WTC11 (cell line): ENCODE data around the gene LPCAT4. TPM values are rescaled to one million over a fixed set of nuclear protein-coding genes. Genes with fewer than 3 reads are reported as not detected.

Experiments
- ATAC-seq: fragments of 200-7000 bp; cut with Tn5 transposase; 2 replicates; pipeline ENCODE4 v1.10.0; 2021; ENCODE audit warnings: mild to moderate bottlenecking, moderate library complexity
- CTCF ChIA-PET: fragments of 300-600 bp; sonication (Branson Sonifier 250); formaldehyde crosslinking; loops from one replicate; lab custom pipeline; 2021; ENCODE audit warnings: antibody characterized with exemption; lab: Charles Lee
- POLR2A ChIA-PET: fragments of 350-600 bp; sonication (Branson Sonifier 250); formaldehyde crosslinking; loops from one replicate; lab custom pipeline; 2021; ENCODE audit warnings: antibody characterized with exemption; lab: Charles Lee
- DNase-seq: peaks from one replicate; pipeline ENCODE4 v3.0.0; 2021; ENCODE audit warnings: low spot score
- H3K27ac Mint-ChIP-seq: 2 replicates; pipeline ENCODE4 v1.8.0; 2021; ENCODE audit warnings: mixed read lengths
- H3K27me3 Mint-ChIP-seq: 2 replicates; pipeline ENCODE4 v1.8.0; 2021; ENCODE audit warnings: low read depth, mild to moderate bottlenecking, moderate library complexity, mixed read lengths
- H3K36me3 Mint-ChIP-seq: 2 replicates; pipeline ENCODE4 v1.8.0; 2021; ENCODE audit warnings: mixed read lengths
- H3K4me1 Mint-ChIP-seq: 2 replicates; pipeline ENCODE4 v1.8.0; 2022; ENCODE audit warnings: mixed read lengths
- H3K4me3 Mint-ChIP-seq: 2 replicates; pipeline ENCODE4 v1.8.0; 2021; ENCODE audit warnings: mild to moderate bottlenecking, moderate library complexity, mixed read lengths
- H3K9me3 Mint-ChIP-seq: 2 replicates; pipeline ENCODE4 v1.8.0; 2021; ENCODE audit warnings: mixed read lengths
- ATF3 ChIP-seq: sonication (generic); formaldehyde crosslinking; conservative IDR thresholded peaks from 2 replicates; pipeline ENCODE4 v1.8.1; 2022; ENCODE audit warnings: mild to moderate bottlenecking, missing genetic modification reagents
- ELF4 ChIP-seq: sonication (generic); formaldehyde crosslinking; IDR thresholded peaks from 2 replicates; pipeline ENCODE4 v1.8.1; 2022; ENCODE audit warnings: low read depth, mild to moderate bottlenecking, moderate library complexity, missing genetic modification reagents
- MXD4 ChIP-seq: fragments of 250-450 bp; sonication (Bioruptor Pico); IDR thresholded peaks from 2 replicates; pipeline ENCODE4 v1.8.0; 2021; ENCODE audit warnings: mild to moderate bottlenecking, moderate library complexity, borderline replicate concordance
- RELA ChIP-seq: sonication (generic); formaldehyde crosslinking; IDR thresholded peaks from 2 replicates; pipeline ENCODE4 v1.8.1; 2022; ENCODE audit warnings: missing genetic modification reagents, mild to moderate bottlenecking, borderline replicate concordance
- SOX15 ChIP-seq: fragments of 250-450 bp; sonication (Bioruptor Pico); IDR thresholded peaks from 2 replicates; pipeline ENCODE4 v1.9.0; 2021; ENCODE audit warnings: mild to moderate bottlenecking
- ZNF512 ChIP-seq: sonication (generic); formaldehyde crosslinking; IDR thresholded peaks from 2 replicates; pipeline ENCODE4 v1.8.1; 2022; ENCODE audit warnings: missing genetic modification reagents, borderline replicate concordance
- microRNA-seq: library from miRNA; unstranded; fragments of <30 nt; microRNA quantifications from one replicate; pipeline ENCODE4 v1.2.0, GENCODE V29; 2022; ENCODE audit warnings: borderline number of aligned reads
- total RNA-seq: library from RNA; stranded (reverse); gene quantifications from 3 replicates; pipeline ENCODE4 v1.2.3, GENCODE V29; 2021
- TF ChIP-seq, protein P1 (sequence below): sonication (generic); formaldehyde crosslinking; IDR thresholded peaks from 2 replicates; pipeline ENCODE4 v1.8.1; 2023; ENCODE audit warnings: mild to moderate bottlenecking, missing genetic modification reagents
- TF ChIP-seq, protein P2 (sequence below): sonication (generic); formaldehyde crosslinking; IDR thresholded peaks from 2 replicates; pipeline ENCODE4 v1.8.0; 2022; ENCODE audit warnings: mild to moderate bottlenecking, missing genetic modification reagents
- TF ChIP-seq, protein P3 (sequence below): sonication (generic); formaldehyde crosslinking; IDR thresholded peaks from 2 replicates; pipeline ENCODE4 v1.8.0; 2022; ENCODE audit warnings: mild to moderate bottlenecking, missing genetic modification reagents

Gene LPCAT4
- total RNA-seq, 1 experiment from 2014 or later = 97.2 TPM

GRCh38 chr15:34311563-34311962 lies 55.4 kb downstream of the LPCAT4 start:
- ChIA-PET CTCF (no interaction called here), POLR2A (no interaction called here)
- no peaks in the 10 kb centered on the region; the same call in 1 of the 2 replicates for H3K4me1 Mint-ChIP-seq
- no peaks in the 10 kb centered on the region for H3K9me3 Mint-ChIP-seq
- DNase-seq (no peak), ATAC-seq (no peak)
- TF ChIP-seq, protein P1, sequence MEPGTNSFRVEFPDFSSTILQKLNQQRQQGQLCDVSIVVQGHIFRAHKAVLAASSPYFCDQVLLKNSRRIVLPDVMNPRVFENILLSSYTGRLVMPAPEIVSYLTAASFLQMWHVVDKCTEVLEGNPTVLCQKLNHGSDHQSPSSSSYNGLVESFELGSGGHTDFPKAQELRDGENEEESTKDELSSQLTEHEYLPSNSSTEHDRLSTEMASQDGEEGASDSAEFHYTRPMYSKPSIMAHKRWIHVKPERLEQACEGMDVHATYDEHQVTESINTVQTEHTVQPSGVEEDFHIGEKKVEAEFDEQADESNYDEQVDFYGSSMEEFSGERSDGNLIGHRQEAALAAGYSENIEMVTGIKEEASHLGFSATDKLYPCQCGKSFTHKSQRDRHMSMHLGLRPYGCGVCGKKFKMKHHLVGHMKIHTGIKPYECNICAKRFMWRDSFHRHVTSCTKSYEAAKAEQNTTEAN = no peak
- TF ChIP-seq, protein P2, sequence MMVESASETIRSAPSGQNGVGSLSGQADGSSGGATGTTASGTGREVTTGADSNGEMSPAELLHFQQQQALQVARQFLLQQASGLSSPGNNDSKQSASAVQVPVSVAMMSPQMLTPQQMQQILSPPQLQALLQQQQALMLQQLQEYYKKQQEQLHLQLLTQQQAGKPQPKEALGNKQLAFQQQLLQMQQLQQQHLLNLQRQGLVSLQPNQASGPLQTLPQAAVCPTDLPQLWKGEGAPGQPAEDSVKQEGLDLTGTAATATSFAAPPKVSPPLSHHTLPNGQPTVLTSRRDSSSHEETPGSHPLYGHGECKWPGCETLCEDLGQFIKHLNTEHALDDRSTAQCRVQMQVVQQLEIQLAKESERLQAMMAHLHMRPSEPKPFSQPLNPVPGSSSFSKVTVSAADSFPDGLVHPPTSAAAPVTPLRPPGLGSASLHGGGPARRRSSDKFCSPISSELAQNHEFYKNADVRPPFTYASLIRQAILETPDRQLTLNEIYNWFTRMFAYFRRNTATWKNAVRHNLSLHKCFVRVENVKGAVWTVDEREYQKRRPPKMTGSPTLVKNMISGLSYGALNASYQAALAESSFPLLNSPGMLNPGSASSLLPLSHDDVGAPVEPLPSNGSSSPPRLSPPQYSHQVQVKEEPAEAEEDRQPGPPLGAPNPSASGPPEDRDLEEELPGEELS (CRISPR knock-in tag) = no peak
- TF ChIP-seq ZNF512 (CRISPR knock-in tag) (no peak), SOX15 (no peak), MXD4 (CRISPR knock-in tag) (no peak), RELA (CRISPR knock-in tag) (no peak), ATF3 (CRISPR knock-in tag) (no peak), ELF4 (CRISPR knock-in tag) (no peak)
- TF ChIP-seq, protein P3, sequence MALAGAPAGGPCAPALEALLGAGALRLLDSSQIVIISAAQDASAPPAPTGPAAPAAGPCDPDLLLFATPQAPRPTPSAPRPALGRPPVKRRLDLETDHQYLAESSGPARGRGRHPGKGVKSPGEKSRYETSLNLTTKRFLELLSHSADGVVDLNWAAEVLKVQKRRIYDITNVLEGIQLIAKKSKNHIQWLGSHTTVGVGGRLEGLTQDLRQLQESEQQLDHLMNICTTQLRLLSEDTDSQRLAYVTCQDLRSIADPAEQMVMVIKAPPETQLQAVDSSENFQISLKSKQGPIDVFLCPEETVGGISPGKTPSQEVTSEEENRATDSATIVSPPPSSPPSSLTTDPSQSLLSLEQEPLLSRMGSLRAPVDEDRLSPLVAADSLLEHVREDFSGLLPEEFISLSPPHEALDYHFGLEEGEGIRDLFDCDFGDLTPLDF = no peak
- no peaks in the 10 kb centered on the region for H3K36me3 Mint-ChIP-seq
- no peaks in the 10 kb centered on the region for H3K27me3 Mint-ChIP-seq
- H3K27ac Mint-ChIP-seq = no peak overlapping the region
- no peak overlapping the region for H3K4me3 Mint-ChIP-seq

Small RNAs within 50 kb of the gene (microRNA-seq; reads per million reads assigned to microRNA genes)
- gene MIR1233-1 = not detected

Other genes starting within 250 kb of the LPCAT4 start
- 41.8 to 45.8 TPM (median 43.2 TPM) in 3 replicates for gene KATNBL1, start 157.1 kb downstream of the LPCAT4 start, total RNA-seq
- gene EMC4, start 142.2 kb downstream of the LPCAT4 start, total RNA-seq = 96.8 to 102 TPM (median 97.0 TPM) in 3 replicates
- 13.3 to 16.2 TPM (median 14.7 TPM) in 3 replicates for gene SLC12A6, start 29.4 kb downstream of the LPCAT4 start, total RNA-seq
- gene NOP10, start 24.1 kb downstream of the LPCAT4 start, total RNA-seq = 220 to 234 TPM (median 227 TPM) in 3 replicates
- 0.46 to 0.69 TPM (median 0.66 TPM) in 3 replicates for gene NUTM1, start 23.9 kb downstream of the LPCAT4 start, total RNA-seq
- gene GOLGA8A, start 70.6 kb upstream of the LPCAT4 start, total RNA-seq = 37.2 to 41.3 TPM (median 39.8 TPM) in 3 replicates
- gene GOLGA8B, start 216.5 kb upstream of the LPCAT4 start, total RNA-seq = 29.0 to 40.1 TPM (median 38.3 TPM) in 3 replicates